SU-DHL-6 (cell line): ENCODE results near the gene ZBED5.

ENCODE experiments used
- H2AFZ ChIP-seq: fragments of 200-600 bp; sonication (generic); 2 replicates; pipeline ENCODE4 v1.6.1; 2014; ENCODE audit warnings: low read depth, mild to moderate bottlenecking, moderate library complexity, mixed read lengths, antibody characterized with exemption, low read length; ENCODE audit not compliant: severe bottlenecking
- H3F3A ChIP-seq: fragments of 200-600 bp; shearing (Covaris generic); 2 replicates; pipeline ENCODE4 v1.6.0; 2016; ENCODE audit warnings: antibody characterized with exemption, mild to moderate bottlenecking; ENCODE audit not compliant: insufficient read depth
- H3K27ac ChIP-seq: fragments of 200-600 bp; sonication (generic); 2 replicates; pipeline ENCODE4 v1.5.1; 2016; ENCODE audit warnings: low read depth, mild to moderate bottlenecking, low read length, moderate library complexity, mixed read lengths
- H3K27me3 ChIP-seq: fragments of 200-600 bp; sonication (generic), shearing (Covaris generic); 2 replicates; pipeline ENCODE4 v1.6.0; 2014; ENCODE audit warnings: mild to moderate bottlenecking, low read length
- H3K36me3 ChIP-seq: fragments of 200-600 bp; sonication (generic); 2 replicates; pipeline ENCODE4 v1.6.1; 2014; ENCODE audit warnings: mild to moderate bottlenecking, low read length, mixed read lengths
- H3K4me2 ChIP-seq: fragments of 300-600, 200-600 bp; shearing (Covaris generic), sonication (generic); 2 replicates; pipeline ENCODE4 v1.6.0; 2014; ENCODE audit warnings: low read length, low read depth, mild to moderate bottlenecking; ENCODE audit not compliant: poor library complexity, severe bottlenecking
- H3K4me3 ChIP-seq: fragments of 200-600 bp; sonication (generic); 2 replicates; pipeline ENCODE4 v1.5.1; 2014; ENCODE audit warnings: antibody characterized with exemption, low read length, mild to moderate bottlenecking, mixed read lengths; ENCODE audit not compliant: insufficient read depth, poor library complexity, severe bottlenecking
- H3K79me2 ChIP-seq: fragments of 200-600 bp; sonication (generic); 2 replicates; pipeline ENCODE4 v1.6.1; 2014; ENCODE audit warnings: mild to moderate bottlenecking, low read length, moderate library complexity; ENCODE audit not compliant: insufficient read depth
- H3K9ac ChIP-seq: fragments of 200-600 bp; sonication (generic); 2 replicates; pipeline ENCODE4 v1.7.0; 2014; ENCODE audit warnings: mild to moderate bottlenecking, low read length
- H3K9me2 ChIP-seq: fragments of 200-600 bp; sonication (generic); replicated peaks from 2 replicates; pipeline ENCODE4 v1.6.1; 2014; ENCODE audit warnings: low read length; ENCODE audit not compliant: insufficient read depth
- H3K9me3 ChIP-seq: fragments of 200-600 bp; sonication (generic); 2 replicates; pipeline ENCODE4 v1.6.1; 2014; ENCODE audit warnings: low read length, mixed read lengths; ENCODE audit not compliant: insufficient read depth
- H4K20me1 ChIP-seq: fragments of 200-600 bp; sonication (generic); 2 replicates; pipeline ENCODE4 v1.6.1; 2014; ENCODE audit warnings: low read depth, mild to moderate bottlenecking, antibody characterized with exemption, low read length, moderate library complexity, mixed read lengths
- CTCF ChIP-seq: fragments of 200-600 bp; sonication (generic); IDR thresholded peaks from one replicate; pipeline ENCODE4 v1.5.1; 2017; ENCODE audit warnings: antibody characterized with exemption, mild to moderate bottlenecking, low read length, moderate library complexity; ENCODE audit not compliant: insufficient read depth, poor library complexity, severe bottlenecking
- EZH2phosphoT487 ChIP-seq: fragments of 200-600 bp; sonication (generic), shearing (Covaris generic); conservative IDR thresholded peaks from 2 replicates; pipeline ENCODE4 v1.6.1; 2018; ENCODE audit warnings: mild to moderate bottlenecking, antibody characterized with exemption, low read length, moderate library complexity, mixed read lengths

ZBED5 gene

GRCh38 chr11:10900681-10901415, 43.0 kb upstream of the ZBED5 start:
- TF ChIP-seq EZH2phosphoT487 (no peak), CTCF (no peak)
- no peaks in the 10 kb centered on the region for H4K20me1 ChIP-seq
- no peaks in the 10 kb centered on the region for H3K79me2 ChIP-seq
- H3K27ac ChIP-seq: no peak overlapping the region
- no peaks in the 10 kb centered on the region for H3K9me2 ChIP-seq
- H3K4me3 ChIP-seq: no peak overlapping the region
- H3K27me3 ChIP-seq: no peaks in the 10 kb centered on the region
- H3K4me2 ChIP-seq: no peak overlapping the region
- H3F3A ChIP-seq: no peaks in the 10 kb centered on the region
- no peak overlapping the region for H2AFZ ChIP-seq
- no peaks in the 10 kb centered on the region for H3K9me3 ChIP-seq
- H3K9ac ChIP-seq: no peak overlapping the region
- H3K36me3 ChIP-seq: no peaks in the 10 kb centered on the region

- Histone ChIP-seq H3K9me2 (no peaks in the 10 kb centered on the region), H3K27ac (no peak overlapping the region), H3F3A (no peaks in the 10 kb centered on the region), H4K20me1 (no peaks in the 10 kb centered on the region), H3K27me3 (no peaks in the 10 kb centered on the region), H3K4me2 (no peak overlapping the region), H3K79me2 (no peaks in the 10 kb centered on the region), H2AFZ (no peak overlapping the region), H3K9ac (no peak overlapping the region), H3K36me3 (no peaks in the 10 kb centered on the region), H3K9me3 (no peaks in the 10 kb centered on the region), H3K4me3 (no peak overlapping the region)
- no peak for TF ChIP-seq EZH2phosphoT487
- TF ChIP-seq CTCF: no peak
Measured at GRCh38 chr11:10899121-10899830, 41.4 kb upstream of the ZBED5 start.

GRCh38 chr11:10898763-10899025, 40.8 kb upstream of the ZBED5 start:
- H3F3A ChIP-seq: no peaks in the 10 kb centered on the region
- no peaks in the 10 kb centered on the region for H3K9me3 ChIP-seq
- no peaks in the 10 kb centered on the region for H3K27me3 ChIP-seq
- no peak overlapping the region for H3K9ac ChIP-seq
- H3K79me2 ChIP-seq: no peaks in the 10 kb centered on the region
- H2AFZ ChIP-seq: no peak overlapping the region
- H3K4me2 ChIP-seq: no peak overlapping the region
- H4K20me1 ChIP-seq: no peaks in the 10 kb centered on the region
- no peak overlapping the region for H3K4me3 ChIP-seq
- no peaks in the 10 kb centered on the region for H3K36me3 ChIP-seq
- no peaks in the 10 kb centered on the region for H3K9me2 ChIP-seq
- no peak overlapping the region for H3K27ac ChIP-seq
- TF ChIP-seq CTCF (no peak), EZH2phosphoT487 (no peak)
